ENCODE measurements around the gene GLRX2.

The GLRX2 gene

DNA sequence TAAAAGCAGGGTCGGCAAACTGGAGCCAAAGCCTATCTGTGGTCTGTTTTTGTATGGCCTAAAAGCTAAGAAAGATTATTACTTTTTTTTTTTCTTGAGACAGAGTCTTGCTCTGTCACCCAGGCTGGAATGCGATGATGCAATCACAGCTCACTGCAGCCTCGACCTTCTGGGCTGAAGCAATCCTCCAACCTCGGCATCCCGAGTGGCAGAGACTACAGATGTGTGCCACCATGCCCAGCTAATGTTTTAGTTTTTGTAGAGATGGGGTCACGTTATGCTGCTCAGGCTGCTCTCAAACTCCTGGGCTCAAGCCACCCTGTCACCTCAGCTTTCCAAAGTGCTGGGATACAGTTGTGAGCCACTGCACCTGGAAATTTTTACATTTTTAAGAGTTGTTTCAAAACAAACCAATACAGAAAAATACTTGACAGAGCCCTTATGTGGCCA lies 6.5 kb upstream of the GLRX2 start:
- DNase-seq, result no peak

- no peak for DNase-seq
Observed at GRCh38 chr1:193110864-193111263, 5.7 kb upstream of the GLRX2 start.

DNA sequence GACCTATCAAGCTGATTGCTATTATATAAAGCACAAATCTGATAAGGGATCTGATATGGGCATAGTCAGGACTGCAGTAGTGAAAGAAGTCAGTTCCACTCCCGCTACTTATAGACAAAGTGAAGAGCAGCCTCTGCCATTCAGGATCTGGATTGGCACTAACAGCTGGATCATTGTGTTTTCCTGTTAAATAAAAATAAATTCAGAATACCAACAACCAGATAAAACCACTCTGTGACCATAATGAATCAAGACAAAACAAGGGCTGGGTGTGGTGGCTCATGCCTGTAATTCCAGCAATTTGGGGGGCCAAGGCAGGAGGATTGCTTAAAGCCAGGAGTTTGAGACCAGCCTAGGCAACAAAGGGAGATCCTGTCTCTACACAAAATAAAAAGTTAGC lies 5.0 kb upstream of the GLRX2 start:
- no peak for DNase-seq

- no peak for DNase-seq
Observed at GRCh38 chr1:193109619-193110018, 4.4 kb upstream of the GLRX2 start.

GRCh38 chr1:193108471-193108870 lies 3.3 kb upstream of the GLRX2 start:
- no peak for DNase-seq

DNA sequence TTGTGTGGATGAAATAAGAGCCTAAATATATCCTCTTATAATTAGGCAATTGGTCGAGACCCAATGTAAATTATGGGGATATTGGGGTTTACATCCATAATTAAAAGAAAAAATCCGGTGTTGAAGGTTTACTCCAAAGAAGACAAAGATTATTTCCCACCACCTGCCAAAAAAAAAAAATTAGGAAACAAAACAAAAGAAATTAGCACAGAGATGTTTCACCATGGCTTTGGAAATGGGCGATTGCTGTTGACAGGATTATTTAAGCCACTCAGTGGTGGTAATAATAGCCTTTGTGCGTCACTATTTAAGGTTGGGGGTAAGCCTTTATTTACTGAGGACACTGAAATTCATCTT lies 585 bp upstream of the GLRX2 start:
- no peak for DNase-seq

DNA sequence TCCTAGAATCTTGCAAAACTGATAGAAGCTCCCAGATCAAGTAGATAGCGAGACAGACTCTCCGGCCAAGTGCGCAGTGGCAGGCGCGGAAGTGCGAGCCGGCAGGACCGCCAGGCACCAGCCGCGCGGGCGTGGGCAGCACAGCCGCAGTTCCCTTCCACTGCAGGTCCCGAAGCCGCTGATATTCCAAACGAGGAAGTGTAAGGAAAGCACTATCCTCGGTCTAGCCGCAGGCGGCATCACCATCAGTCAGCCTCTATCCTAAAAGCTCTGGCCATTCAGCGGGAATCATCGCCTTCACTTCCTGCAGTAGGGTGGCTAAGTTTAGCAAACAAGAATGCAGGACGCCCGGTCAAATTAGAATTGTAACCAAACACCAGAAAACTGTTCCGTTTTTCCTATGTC lies 710 bp downstream of the GLRX2 start:
- DNase-seq, result no peak

GRCh38 chr1:193103759-193104501 lies 1.3 kb downstream of the GLRX2 start:
- DNase-seq, result no peak

GRCh38 chr1:193102662-193103061 lies 2.6 kb downstream of the GLRX2 start:
- DNase-seq, result no peak

DNA sequence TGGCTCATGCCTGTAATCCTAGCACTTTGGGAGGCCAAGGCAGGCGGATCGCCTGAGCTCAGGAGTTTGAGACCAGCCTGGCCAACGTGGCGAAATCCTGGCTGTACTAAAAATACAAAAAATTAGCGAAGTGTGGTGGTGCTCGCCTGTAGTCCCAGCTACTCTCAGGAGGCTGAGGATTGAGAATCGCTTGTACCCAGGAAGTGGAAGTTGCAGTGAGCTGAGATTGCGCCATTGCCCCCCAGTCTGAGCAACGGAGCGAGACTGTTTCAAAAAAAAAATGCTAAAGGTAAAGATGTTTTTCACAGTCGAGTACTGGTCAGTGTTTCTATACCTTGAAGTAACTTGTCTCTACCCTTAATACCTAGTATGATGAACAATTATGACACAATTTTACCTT lies 11.1 kb downstream of the GLRX2 start:
- DNase-seq, result no peak

GRCh38 chr1:193090865-193091264 lies 14.3 kb downstream of the GLRX2 start:
- DNase-seq, result no peak

DNA sequence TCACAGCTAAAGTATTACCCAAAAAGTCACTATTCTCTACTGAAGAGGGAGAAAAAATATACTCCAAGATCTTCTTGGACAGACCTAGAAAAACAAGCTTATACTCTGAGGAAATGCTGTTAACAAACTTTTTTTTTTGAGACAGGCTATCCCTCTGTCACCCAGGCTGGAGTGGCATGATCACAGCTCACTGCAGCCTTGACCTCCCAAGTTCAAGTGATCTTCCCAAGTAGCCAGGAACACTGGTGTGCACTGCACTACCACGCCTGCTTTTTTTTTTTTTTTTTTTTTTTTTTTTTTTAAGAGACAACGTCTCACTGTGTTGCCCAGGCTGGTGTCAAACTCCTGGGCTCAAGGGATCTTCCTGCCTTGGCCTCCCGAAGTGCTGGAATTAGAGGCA lies 17.3 kb downstream of the GLRX2 start:
- DNase-seq, result no peak

DNA sequence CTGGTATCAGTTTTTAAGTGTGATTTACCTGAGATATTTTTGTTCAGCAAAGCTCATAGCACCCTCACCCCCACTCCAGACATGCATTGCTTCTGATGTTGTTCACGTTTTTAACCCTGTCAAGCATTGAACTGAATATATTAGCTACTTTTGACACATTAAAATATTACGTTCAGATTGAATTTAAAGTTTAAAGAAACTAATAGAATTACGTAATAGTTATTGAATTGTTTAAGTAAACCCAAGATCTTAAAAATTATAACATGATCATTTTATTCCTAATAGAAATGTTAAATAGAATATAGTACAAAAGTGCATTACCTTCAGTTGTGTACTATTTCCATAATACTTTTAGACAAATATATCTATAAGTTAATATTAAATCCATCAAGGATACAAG lies 18.9 kb downstream of the GLRX2 start:
- DNase-seq, result no peak

DNA sequence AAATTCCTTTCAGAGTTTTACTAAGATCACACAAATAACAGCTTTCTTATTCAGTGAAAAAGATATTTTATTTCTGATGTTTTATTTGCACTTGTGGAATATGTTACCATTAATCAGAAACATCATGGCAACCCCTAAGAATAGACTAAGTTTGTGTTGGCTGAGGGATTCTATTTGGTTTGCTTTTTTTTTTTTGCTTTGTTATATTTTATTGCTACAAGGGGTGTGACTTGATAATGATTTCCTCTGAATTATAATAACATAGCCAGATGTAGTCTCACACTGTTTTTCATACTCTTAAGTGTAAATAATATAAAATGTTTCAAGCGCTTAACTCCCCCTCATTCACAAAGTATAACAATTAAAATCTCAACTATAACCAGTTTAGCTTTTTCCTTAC lies 20.0 kb downstream of the GLRX2 start:
- no peak for DNase-seq

DNA sequence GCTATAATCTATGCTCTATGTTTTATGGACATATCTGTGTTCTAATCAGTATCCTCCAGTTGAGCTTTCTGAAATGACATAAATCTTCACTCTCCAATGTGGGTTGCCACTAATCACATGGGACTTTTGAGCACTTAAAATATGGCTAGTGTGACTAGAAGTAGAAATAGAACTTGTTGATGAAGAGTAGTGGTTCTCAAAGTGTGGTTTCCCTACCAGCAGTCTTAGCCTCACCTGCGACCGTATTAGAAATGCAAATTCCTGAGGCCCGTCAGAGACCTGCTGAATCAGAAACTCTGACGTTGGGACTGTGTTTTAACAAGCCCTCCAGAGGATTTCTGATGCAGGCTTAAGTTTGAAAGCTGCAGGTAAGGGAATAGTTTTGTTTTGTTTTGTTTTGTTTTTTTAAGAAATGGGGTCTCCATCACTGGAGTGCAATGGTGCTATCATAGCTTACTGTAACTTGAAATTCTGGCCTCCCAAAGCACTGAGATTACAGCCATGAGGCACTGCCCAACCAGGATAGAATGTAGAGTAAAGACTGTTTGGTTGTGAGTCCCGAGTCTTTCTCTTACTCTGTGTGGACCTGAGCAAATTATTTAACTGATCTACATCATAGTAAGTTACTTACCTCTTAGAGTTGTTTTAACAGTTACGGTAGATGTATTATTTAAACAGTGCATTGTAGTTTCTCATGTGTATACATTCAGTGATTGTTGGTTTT lies 21.7 kb downstream of the GLRX2 start:
- DNase-seq, result no peak

DNA sequence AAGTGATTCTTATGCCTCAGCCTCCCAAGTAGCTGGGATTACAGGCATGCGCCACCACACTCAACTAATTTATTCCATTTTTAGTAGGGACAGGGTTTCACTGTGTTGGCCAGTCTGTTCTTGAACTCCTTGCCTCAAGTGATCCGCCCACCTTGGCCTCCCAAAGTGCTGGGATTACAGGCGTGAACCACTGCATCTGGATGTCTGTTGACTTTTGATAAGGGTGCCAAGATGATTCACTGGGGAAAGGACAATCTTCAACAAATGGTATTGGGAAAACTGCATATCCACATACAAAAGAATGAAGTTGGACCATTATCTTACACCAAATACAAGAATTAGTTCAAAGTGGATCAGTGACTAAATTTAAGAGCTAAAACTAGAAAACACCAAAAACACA lies 26.0 kb downstream of the GLRX2 start:
- no peak for DNase-seq

- no peak for DNase-seq
Observed at GRCh38 chr1:193077991-193078390, 27.2 kb downstream of the GLRX2 start.

- peak in 1 of 2 donors; percentile 30 for DNase-seq
Observed at GRCh38 chr1:193070942-193071341, 34.3 kb downstream of the GLRX2 start.

- DNase-seq, result peak in 1 of 2 donors; percentile 20
Observed at GRCh38 chr1:193070386-193070753, 34.8 kb downstream of the GLRX2 start.

DNA sequence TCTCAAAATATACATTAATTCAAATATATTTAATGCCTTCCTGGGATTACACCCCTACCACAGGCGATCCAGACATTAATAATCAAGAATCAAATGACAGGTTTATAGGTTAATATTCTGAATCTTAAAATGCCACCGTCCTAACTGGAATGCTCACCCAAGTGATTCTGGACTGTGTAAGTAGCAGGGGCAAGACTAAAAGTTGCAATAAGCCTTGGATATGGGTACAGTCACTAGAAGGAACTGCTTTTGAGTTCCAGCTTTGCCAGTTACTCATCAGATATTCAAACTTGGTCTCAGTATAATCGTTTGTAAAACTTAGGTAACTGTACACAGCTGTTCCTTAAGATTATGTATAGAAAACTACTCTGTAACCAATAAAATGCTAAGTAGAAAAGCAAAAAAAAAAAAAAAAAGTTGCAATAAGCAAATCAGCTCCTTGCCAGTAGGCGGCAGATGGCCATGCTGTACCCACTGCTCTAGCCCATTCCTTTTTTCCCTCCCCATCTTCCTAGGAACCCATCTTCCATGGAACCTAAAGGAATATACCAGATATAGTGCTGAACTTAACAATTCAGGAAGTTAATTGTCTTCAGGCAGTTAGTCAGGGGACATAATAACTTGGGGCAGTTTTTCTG lies 35.3 kb downstream of the GLRX2 start:
- DNase-seq, result peak in 1 of 2 donors; percentile 21

DNA sequence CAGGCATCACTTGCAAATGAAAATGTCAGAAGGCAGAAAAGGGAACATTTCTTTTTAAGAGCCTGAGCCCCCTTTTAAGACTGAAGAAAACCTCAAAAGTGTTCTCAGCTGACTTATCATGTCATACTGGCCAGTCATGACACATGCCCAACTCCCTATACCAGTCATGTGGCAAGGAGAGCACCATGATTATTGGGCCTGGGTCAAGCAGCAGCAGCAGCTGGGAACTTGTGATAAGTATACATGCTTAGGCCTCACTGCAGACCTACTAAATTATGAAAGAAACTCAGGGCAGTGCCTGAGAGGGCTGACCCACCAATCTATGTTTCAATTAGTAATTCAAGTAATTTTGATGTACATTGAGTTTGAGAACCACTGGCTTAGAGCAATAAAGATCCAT lies 37.2 kb downstream of the GLRX2 start:
- no peak for DNase-seq

DNA sequence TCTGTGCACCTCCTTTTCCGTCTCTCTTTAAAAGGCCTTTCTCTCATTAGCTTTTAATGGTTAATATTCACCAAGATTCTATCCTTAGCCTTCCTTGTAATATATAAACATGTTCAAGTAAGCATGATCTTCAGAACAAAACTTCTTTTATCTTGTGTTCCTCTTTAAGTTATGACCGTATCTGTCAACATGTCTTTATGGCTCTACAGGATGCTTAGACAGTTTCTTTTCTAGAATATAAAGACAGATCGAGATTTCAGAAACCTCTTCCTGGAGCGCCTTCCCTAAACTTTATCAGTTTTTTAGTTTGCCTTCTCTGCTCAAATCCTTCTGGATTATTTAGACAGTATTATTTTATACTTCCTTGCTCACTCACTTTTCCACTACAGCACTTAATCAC lies 38.6 kb downstream of the GLRX2 start:
- no peak for DNase-seq

- DNase-seq, result no peak
Observed at GRCh38 chr1:193065954-193066353, 39.3 kb downstream of the GLRX2 start.
